MCF 10A (cell line): ENCODE results near the gene PIGS. TPM values are rescaled to one million over a fixed set of nuclear protein-coding genes. Genes with fewer than 3 reads are reported as not detected.
"Not testable (repeated sequence)": the region's sequence is repeated elsewhere in the genome, so short reads cannot be mapped to it uniquely, and the experiment has no call there.

Source experiments
- BruUV-seq: library from RNA; stranded (reverse); fragments of 400-500 nt; replicated peaks from 2 replicates; lab custom pipeline; 2021; lab: Mats Ljungman, UMichigan
- CTCF ChIA-PET: fragments of 300-600 bp; sonication (Branson Sonifier 250); formaldehyde crosslinking; extraction: SDS; loops from one replicate; lab custom pipeline; 2021; ENCODE audit warnings: antibody characterized with exemption, inconsistent platforms; lab: Yijun Ruan, JAX
- POLR2A ChIA-PET: fragments of 300-600, 350-650 bp; sonication (Branson Sonifier 250); formaldehyde crosslinking; extraction: SDS; loops from one replicate; lab custom pipeline; 2020; ENCODE audit warnings: antibody characterized with exemption, inconsistent platforms; lab: Yijun Ruan, JAX
- DNase-seq: peaks from one replicate; pipeline ENCODE4 v3.0.0-alpha.2; 2018; ENCODE audit not compliant: unreplicated experiment
- H3K27ac Mint-ChIP-seq: one replicate; pipeline ENCODE4 v1.8.0; 2022; ENCODE audit warnings: mild to moderate bottlenecking, low read depth, mixed read lengths; ENCODE audit not compliant: unreplicated experiment
- H3K27me3 Mint-ChIP-seq: one replicate; pipeline ENCODE4 v1.8.0; 2022; ENCODE audit warnings: mixed read lengths; ENCODE audit not compliant: insufficient read depth, unreplicated experiment
- H3K36me3 Mint-ChIP-seq: one replicate; pipeline ENCODE4 v1.8.0; 2022; ENCODE audit warnings: mild to moderate bottlenecking, moderate library complexity, mixed read lengths; ENCODE audit not compliant: insufficient read depth, unreplicated experiment
- H3K4me1 Mint-ChIP-seq: one replicate; pipeline ENCODE4 v1.8.0; 2022; ENCODE audit warnings: mixed read lengths; ENCODE audit not compliant: insufficient read depth, unreplicated experiment
- H3K4me3 Mint-ChIP-seq: one replicate; pipeline ENCODE4 v1.8.0; 2022; ENCODE audit warnings: mild to moderate bottlenecking, moderate library complexity, mixed read lengths; ENCODE audit not compliant: unreplicated experiment
- H3K9me3 Mint-ChIP-seq: one replicate; pipeline ENCODE4 v1.8.0; 2022; ENCODE audit warnings: mixed read lengths; ENCODE audit not compliant: unreplicated experiment
- CTCF ChIP-seq: fragments of 200-600 bp; IDR thresholded peaks from one replicate; pipeline ENCODE4 v1.8.0; 2022; ENCODE audit warnings: antibody characterized with exemption, mild to moderate bottlenecking; ENCODE audit not compliant: unreplicated experiment
- intact Hi-C: fragments of 100-400 bp; cut with micrococcal nuclease; formaldehyde crosslinking; loops from 2 replicates; pipeline ENCODE4 v1.14.1; 2022
- total RNA-seq: library from RNA; stranded (reverse); gene quantifications from 2 replicates; pipeline ENCODE4 v1.2.3, GENCODE V29; 2022

The PIGS gene
- total RNA-seq, 1 experiment from 2014 or later, result 50.5 TPM

DNA sequence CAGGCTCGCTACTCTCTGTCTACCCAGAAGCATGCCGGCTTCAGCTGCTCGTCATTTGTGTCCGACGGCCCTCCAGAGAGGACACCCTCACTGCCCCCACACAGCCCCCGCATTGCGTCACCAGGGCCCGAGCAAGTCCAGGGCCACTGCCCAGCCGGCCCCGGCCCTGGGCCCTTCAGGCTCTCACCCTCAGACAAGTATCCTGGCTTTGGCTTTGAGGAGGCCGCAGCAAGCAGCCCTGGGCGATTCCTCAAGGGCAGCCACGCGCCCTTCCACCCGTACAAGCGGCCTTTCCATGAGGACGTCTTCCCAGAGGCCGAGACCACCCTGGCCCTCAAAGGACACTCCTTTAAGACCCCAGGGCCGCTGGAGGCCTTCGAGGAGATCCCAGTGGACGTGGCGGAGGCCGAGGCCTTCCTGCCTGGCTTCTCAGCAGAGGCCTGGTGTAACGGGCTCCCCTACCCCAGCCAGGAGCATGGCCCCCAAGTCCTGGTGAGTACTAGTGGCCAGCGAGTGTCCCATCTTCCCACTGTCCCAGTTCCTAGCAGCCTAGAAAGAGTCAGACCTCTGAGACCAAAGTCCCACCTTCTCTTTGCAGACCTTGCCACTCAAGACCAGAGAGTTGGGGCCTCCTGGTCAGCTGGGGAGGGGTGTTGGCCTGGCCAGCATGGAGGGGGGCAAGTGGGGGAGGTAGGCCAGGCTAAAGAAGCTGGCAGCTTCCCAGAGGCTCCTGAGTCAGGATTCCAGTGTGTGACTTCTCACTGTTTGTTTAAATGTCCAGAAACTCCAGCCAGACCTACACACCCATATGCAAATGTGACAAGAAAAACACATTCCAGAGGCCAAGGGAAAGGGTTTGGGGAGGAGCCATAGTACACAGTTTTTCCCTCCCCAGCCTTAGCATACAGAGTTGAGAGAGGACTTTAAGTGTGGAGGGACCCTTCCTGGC, 46.6 kb downstream of the PIGS start:
- no TSS peak for BruUV-seq
- H3K4me1 Mint-ChIP-seq, result peaks cover 33% of the 10 kb centered on the region
- TF ChIP-seq CTCF, result no peak
- ChIA-PET POLR2A (interaction anchor here (0.6 to 1.4 kb wide), 6 partner anchors 11 to 235 kb away, joined by 3 to 7 read pairs (median 3); no protein-coding TSS in a partner anchor), CTCF (interaction anchor here (0.5 to 1.1 kb wide), 2 partner anchors 22 to 23 kb away, joined by 3 to 4 read pairs; no protein-coding TSS in a partner anchor)
- H3K36me3 Mint-ChIP-seq, result no peaks in the 10 kb centered on the region
- no peaks in the 10 kb centered on the region for H3K27me3 Mint-ChIP-seq
- DNase-seq, result peak; percentile 83
- H3K27ac Mint-ChIP-seq, result peak overlapping the region; percentile 80
- H3K9me3 Mint-ChIP-seq, result no peaks in the 10 kb centered on the region
- H3K4me3 Mint-ChIP-seq, result no peak overlapping the region
- intact Hi-C loops, result no loop called here

- Mint-ChIP-seq H3K9me3 (no peaks in the 10 kb centered on the region), H3K27ac (peak overlapping the region; percentile 80), H3K4me3 (no peak overlapping the region), H3K27me3 (no peaks in the 10 kb centered on the region), H3K36me3 (peaks cover 4% of the 10 kb centered on the region), H3K4me1 (peaks cover 33% of the 10 kb centered on the region)
- BruUV-seq, result no TSS peak
- DNase-seq, result no peak
- intact Hi-C loops, result no loop called here
- ChIA-PET POLR2A (interaction anchor here (0.7 kb wide), 1 partner anchor 12 kb away, joined by 3 read pairs; no protein-coding TSS in a partner anchor), CTCF (no interaction called here)
- TF ChIP-seq CTCF, result no peak
These were observed 47.4 kb downstream of the PIGS start for GRCh38 chr17:28523876-28524275.

- DNase-seq, result no peak
- intact Hi-C loops, result no loop called here
- BruUV-seq, result no TSS peak
- H3K4me3 Mint-ChIP-seq, result no peak overlapping the region
- TF ChIP-seq CTCF, result no peak
- CTCF ChIA-PET, result no interaction called here
- H3K4me1 Mint-ChIP-seq, result peaks cover 27% of the 10 kb centered on the region
- H3K9me3 Mint-ChIP-seq, result no peaks in the 10 kb centered on the region
- POLR2A ChIA-PET, result no interaction called here
- no peaks in the 10 kb centered on the region for H3K27me3 Mint-ChIP-seq
- peaks cover 4% of the 10 kb centered on the region for H3K36me3 Mint-ChIP-seq
- H3K27ac Mint-ChIP-seq, result no peak overlapping the region
These were observed 48.1 kb downstream of the PIGS start for GRCh38 chr17:28523186-28523585.

DNA sequence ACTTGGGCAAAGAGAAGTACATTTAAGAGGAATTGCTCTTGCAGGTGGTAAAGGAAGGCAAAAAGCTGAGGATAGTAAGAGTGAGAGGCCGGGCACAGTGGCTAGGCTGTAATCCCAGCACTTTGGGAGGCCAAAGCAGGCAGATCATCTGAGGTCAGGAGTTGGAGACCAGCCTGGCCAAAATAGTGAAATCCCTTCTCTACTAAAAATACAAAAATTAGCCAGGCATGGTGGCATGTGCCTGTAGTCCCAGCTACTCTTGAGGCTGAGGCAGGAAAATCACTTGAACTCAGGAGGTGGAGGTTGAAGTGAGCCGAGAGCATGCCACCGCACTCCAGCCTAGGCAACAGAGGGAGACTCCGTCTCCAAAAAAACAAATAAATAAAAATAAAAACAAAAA, 49.0 kb downstream of the PIGS start:
- CTCF ChIA-PET, result interaction anchor here (0.6 to 0.7 kb wide), 2 partner anchors 141 to 596 kb away, joined by 3 read pairs; no protein-coding TSS in a partner anchor
- H3K27me3 Mint-ChIP-seq, DNase-seq, intact Hi-C loops, BruUV-seq, H3K36me3 Mint-ChIP-seq, H3K9me3 Mint-ChIP-seq, H3K4me3 Mint-ChIP-seq, H3K27ac Mint-ChIP-seq: not testable (repeated sequence)
- POLR2A ChIA-PET, result interaction anchor here (0.7 kb wide), 2 partner anchors 141 to 1816 kb away, joined by 3 read pairs; no protein-coding TSS in a partner anchor
- H3K4me1 Mint-ChIP-seq, result peaks cover 18% of the 10 kb centered on the region
